Endothelial cell of umbilical vein (primary cell): ENCODE measurements around the gene MRFAP1. TPM values are rescaled to one million over a fixed set of nuclear protein-coding genes. Genes with fewer than 3 reads are reported as not detected.
A peak's percentile ranks its signal among the peaks of the same experiment; 100 is the strongest.

Experiments used
- BruUV-seq: library from RNA; stranded (reverse); fragments of 400-500 nt; replicated peaks from 2 replicates; lab custom pipeline; 2021; lab: Mats Ljungman, UMichigan
- CTCF ChIA-PET: fragments of 300-600, 350-600 bp; sonication (Branson Sonifier 250); formaldehyde crosslinking; loops from one replicate; lab custom pipeline; 2021; ENCODE audit warnings: antibody characterized with exemption, inconsistent platforms; lab: Charles Lee
- POLR2A ChIA-PET: fragments of 300-600, 350-600 bp; sonication (Branson Sonifier 250); formaldehyde crosslinking; loops from one replicate; lab custom pipeline; 2021; ENCODE audit warnings: antibody characterized with exemption, inconsistent platforms; lab: Charles Lee
- DNase-seq: peaks from one replicate; pipeline ENCODE4 v3.0.0-alpha.2; 2011; ENCODE audit warnings: low read depth, low spot score
- FAIRE-seq: peaks from 2 replicates; lab custom pipeline; 2011; peaks lifted over from hg19 to GRCh38; lab: Jason Lieb, UNC
- H2AFZ ChIP-seq: 2 replicates; pipeline ENCODE4 v1.6.0; 2012; ENCODE audit warnings: low read depth, low read length, control low read depth, inconsistent platforms
- H3K27ac ChIP-seq: 2 replicates; pipeline ENCODE4 v1.5.1; 2011; ENCODE audit warnings: low read depth, mild to moderate bottlenecking, control low read depth, low read length, moderate library complexity; ENCODE audit not compliant: insufficient read depth
- H3K27me3 ChIP-seq, 2 experiments: 2 replicates each; pipeline versions ENCODE4 v1.6.0 to v1.6.1; 2011; ENCODE audit warnings: low read length in 2 of 2, mixed read lengths in 1 of 2; ENCODE audit not compliant: control insufficient read depth in 2 of 2, insufficient read depth in 2 of 2
- H3K36me3 ChIP-seq, 2 experiments: 2 replicates in 1 of 2; 3 replicates in 1 of 2; pipeline ENCODE4 v1.5.1; 2011; ENCODE audit warnings: low read length in 2 of 2, mild to moderate bottlenecking in 1 of 2, moderate library complexity in 1 of 2; ENCODE audit not compliant: control insufficient read depth in 2 of 2, insufficient read depth in 2 of 2; ENCODE audit errors: extremely low read depth in 1 of 2
- H3K4me1 ChIP-seq: 3 replicates; pipeline ENCODE4 v1.5.1; 2011; ENCODE audit warnings: mild to moderate bottlenecking, low read length; ENCODE audit not compliant: control insufficient read depth, insufficient read depth; ENCODE audit errors: extremely low read depth
- H3K4me2 ChIP-seq: 2 replicates; pipeline ENCODE4 v1.6.1; 2011; ENCODE audit warnings: low read length, control low read depth, mixed read lengths; ENCODE audit not compliant: insufficient read depth
- H3K4me3 ChIP-seq, 3 experiments: fragments of 200-600 bp in 1 of 3; sonication (generic), shearing (Covaris generic) in 1 of 3; replicated peaks in 1 of 3; 2 replicates each; pipeline ENCODE4 v1.5.1; 2011 to 2016; ENCODE audit warnings: control low read depth in 3 of 3, low read length in 3 of 3, mild to moderate bottlenecking in 2 of 3, inconsistent platforms in 1 of 3, low read depth in 1 of 3, moderate library complexity in 1 of 3; ENCODE audit not compliant: insufficient read depth in 1 of 3
- H3K79me2 ChIP-seq: 2 replicates; pipeline ENCODE4 v1.6.0; 2012; ENCODE audit warnings: low read length, inconsistent platforms; ENCODE audit not compliant: control insufficient read depth, insufficient read depth
- H3K9ac ChIP-seq: replicated peaks from 2 replicates; pipeline ENCODE3; 2011; ENCODE audit warnings: low read length, control low read depth; ENCODE audit not compliant: insufficient read depth; ENCODE audit errors: extremely low read depth
- H3K9me1 ChIP-seq: replicated peaks from 3 replicates; pipeline ENCODE4 v1.6.0; 2011; ENCODE audit warnings: mild to moderate bottlenecking, low read length; ENCODE audit not compliant: control insufficient read depth, insufficient read depth; ENCODE audit errors: extremely low read depth
- H3K9me3 ChIP-seq: replicated peaks from 2 replicates; pipeline ENCODE4 v1.5.1; 2012; ENCODE audit warnings: low read length, inconsistent platforms; ENCODE audit not compliant: control insufficient read depth, insufficient read depth
- H4K20me1 ChIP-seq: replicated peaks from 2 replicates; pipeline ENCODE3; 2011; ENCODE audit warnings: mild to moderate bottlenecking, low read length; ENCODE audit not compliant: control insufficient read depth, insufficient read depth; ENCODE audit errors: extremely low read depth
- FOS ChIP-seq: IDR thresholded peaks from 2 replicates; pipeline ENCODE4 v1.6.1; 2011; ENCODE audit warnings: mild to moderate bottlenecking, low read length, moderate library complexity, borderline replicate concordance; ENCODE audit not compliant: insufficient read depth
- GATA2 ChIP-seq: IDR thresholded peaks from 2 replicates; pipeline ENCODE4 v1.7.0; 2011; ENCODE audit warnings: low read depth, mild to moderate bottlenecking, moderate library complexity, mixed read lengths, low read length; ENCODE audit not compliant: insufficient read length, insufficient read depth
- JUN ChIP-seq: IDR thresholded peaks from 2 replicates; pipeline ENCODE4 v1.6.1; 2011; ENCODE audit warnings: borderline replicate concordance, low read depth; ENCODE audit not compliant: insufficient read length, insufficient read depth
- MYC ChIP-seq: IDR thresholded peaks from one replicate; pipeline ENCODE4 v1.6.1; 2011; ENCODE audit warnings: mild to moderate bottlenecking, low read depth, low read length
- POLR2AphosphoS5 ChIP-seq: IDR thresholded peaks from 2 replicates; pipeline ENCODE4 v1.6.1; 2012; ENCODE audit warnings: low read depth, mild to moderate bottlenecking, control low read depth, low read length, moderate library complexity; ENCODE audit not compliant: insufficient read depth
- dilution Hi-C: fragments of 300-500 bp; cut with MboI; formaldehyde crosslinking; loops from one replicate; pipeline ENCODE4 v1.15.0; 2019; ENCODE audit warnings: low sequenced_read_pairs; ENCODE audit not compliant: extremely low pct_ligation_motif_present
- intact Hi-C: fragments of 100-400 bp; cut with micrococcal nuclease; formaldehyde crosslinking; loops from one replicate; pipeline ENCODE4 v1.10.0; 2022
- polyA plus RNA-seq, 4 experiments: library from polyadenylated mRNA; depleted of rRNA in 3 of 4; stranded (reverse) in 3 of 4; unstranded in 1 of 4; fragments of >200 nt; gene quantifications; 2 replicates each; pipeline versions ENCODE4 v1.2.1 to v1.2.3, GENCODE V29; 2011 to 2012; ENCODE audit warnings: missing spikeins in 1 of 4
- total RNA-seq: library from RNA; stranded (reverse); gene quantifications from 2 replicates; pipeline ENCODE4 v1.2.3, GENCODE V29; 2021
- TF ChIP-seq, protein P1 (sequence below), 2 donors: IDR thresholded peaks; 1 replicate in 1 of 2; 2 replicates in 1 of 2; pipeline ENCODE4 v1.5.1; 2011; ENCODE audit warnings: low read length in 2 of 2, mild to moderate bottlenecking in 2 of 2, moderate library complexity in 2 of 2, control low read depth in 1 of 2, inconsistent platforms in 1 of 2, low read depth in 1 of 2; ENCODE audit not compliant: insufficient read depth in 1 of 2; ENCODE audit errors: extremely low read depth in 1 of 2

Gene MRFAP1
- total and polyA plus RNA-seq, 2 donors (not counting 3 experiments of a cell fraction or from before 2014, with no cell fraction given) = 170 to 317 TPM

GRCh38 chr4:6639137-6639680 lies 1.3 kb upstream of the MRFAP1 start:
- Histone ChIP-seq H3K4me3 (no peak overlapping the region), H2AFZ (no peak overlapping the region), H3K27ac (no peak overlapping the region), H3K27me3 (no peaks in the 10 kb centered on the region), H3K79me2 (peaks cover 25% of the 10 kb centered on the region), H3K9me3 (no peaks in the 10 kb centered on the region), H3K9me1 (no peaks in the 10 kb centered on the region), H3K9ac (no peak overlapping the region), H4K20me1 (peaks cover 5% of the 10 kb centered on the region), H3K4me1 (peaks cover 11% of the 10 kb centered on the region), H3K4me2 (no peak overlapping the region), H3K36me3 (peaks cover 5 to 13% of the 10 kb centered on the region in 2 experiments)
- CTCF ChIA-PET = interaction anchor here (1.0 to 2.2 kb wide), 2 partner anchors 8 to 312 kb away, joined by 3 to 5 read pairs; no protein-coding TSS in a partner anchor
- FAIRE-seq (no peak), DNase-seq (no peak)
- TSS peak; percentile 0 for BruUV-seq
- POLR2A ChIA-PET = no interaction called here
- intact Hi-C loops (no loop called here), dilution Hi-C loops (no loop called here)
- TF ChIP-seq, protein P1, sequence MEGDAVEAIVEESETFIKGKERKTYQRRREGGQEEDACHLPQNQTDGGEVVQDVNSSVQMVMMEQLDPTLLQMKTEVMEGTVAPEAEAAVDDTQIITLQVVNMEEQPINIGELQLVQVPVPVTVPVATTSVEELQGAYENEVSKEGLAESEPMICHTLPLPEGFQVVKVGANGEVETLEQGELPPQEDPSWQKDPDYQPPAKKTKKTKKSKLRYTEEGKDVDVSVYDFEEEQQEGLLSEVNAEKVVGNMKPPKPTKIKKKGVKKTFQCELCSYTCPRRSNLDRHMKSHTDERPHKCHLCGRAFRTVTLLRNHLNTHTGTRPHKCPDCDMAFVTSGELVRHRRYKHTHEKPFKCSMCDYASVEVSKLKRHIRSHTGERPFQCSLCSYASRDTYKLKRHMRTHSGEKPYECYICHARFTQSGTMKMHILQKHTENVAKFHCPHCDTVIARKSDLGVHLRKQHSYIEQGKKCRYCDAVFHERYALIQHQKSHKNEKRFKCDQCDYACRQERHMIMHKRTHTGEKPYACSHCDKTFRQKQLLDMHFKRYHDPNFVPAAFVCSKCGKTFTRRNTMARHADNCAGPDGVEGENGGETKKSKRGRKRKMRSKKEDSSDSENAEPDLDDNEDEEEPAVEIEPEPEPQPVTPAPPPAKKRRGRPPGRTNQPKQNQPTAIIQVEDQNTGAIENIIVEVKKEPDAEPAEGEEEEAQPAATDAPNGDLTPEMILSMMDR (IDR thresholded peaks at IDR 0.05; ENCODE audit: extremely low read depth in 1 of 2, insufficient read depth in 1 of 2, low read depth in 1 of 2, low read length in 2 of 2) = no peak
- no peak for TF ChIP-seq JUN
- TF ChIP-seq MYC = no peak
- TF ChIP-seq GATA2 = no peak
- TF ChIP-seq POLR2AphosphoS5 = no peak
- no peak for TF ChIP-seq FOS
